ENCODE measurements around the gene NAIF1.
"Not testable (repeated sequence)": the region's sequence is repeated elsewhere in the genome, so short reads cannot be mapped to it uniquely, and the experiment has no call there.

The NAIF1 gene

GRCh38 chr9:128048663-128049062 is 18.5 kb downstream of the NAIF1 start:
- H3K36me3 Mint-ChIP-seq (ENCODE audit: low read depth): no peaks in the 10 kb centered on the region
- peak overlapping the region in 2 of 3 experiments; percentile 16 to 20 for H3K27ac Mint-ChIP-seq
- TF ChIP-seq CTCF (IDR thresholded peaks at IDR 0.05; ENCODE audit: unreplicated experiment in 3 of 3): no peak
- H3K4me3 Mint-ChIP-seq: no peak overlapping the region
- no peaks in the 10 kb centered on the region for H3K9me3 Mint-ChIP-seq
- peaks cover 33% of the 10 kb centered on the region for H3K4me1 Mint-ChIP-seq
- no peaks in the 10 kb centered on the region for H3K27me3 Mint-ChIP-seq (ENCODE audit: low read depth)

GRCh38 chr9:128047231-128047630 is 19.9 kb downstream of the NAIF1 start:
- Mint-ChIP-seq H3K36me3 (ENCODE audit: low read depth) (no peaks in the 10 kb centered on the region), H3K27ac (peak overlapping the region; percentile 75 to 94 (median 85)), H3K4me3 (no peak overlapping the region), H3K27me3 (ENCODE audit: low read depth) (no peaks in the 10 kb centered on the region), H3K9me3 (no peaks in the 10 kb centered on the region), H3K4me1 (peaks cover 38% of the 10 kb centered on the region)
- no peak for TF ChIP-seq CTCF (IDR thresholded peaks at IDR 0.05; ENCODE audit: unreplicated experiment in 3 of 3)

GRCh38 chr9:128045831-128046230 is 21.3 kb downstream of the NAIF1 start:
- Mint-ChIP-seq H3K27ac (peak overlapping the region; percentile 75 to 94 (median 85)), H3K27me3 (ENCODE audit: low read depth) (no peaks in the 10 kb centered on the region), H3K36me3 (ENCODE audit: low read depth) (no peaks in the 10 kb centered on the region), H3K9me3 (no peaks in the 10 kb centered on the region), H3K4me1 (peaks cover 43% of the 10 kb centered on the region), H3K4me3 (no peak overlapping the region)
- no peak for TF ChIP-seq CTCF (IDR thresholded peaks at IDR 0.05; ENCODE audit: unreplicated experiment in 3 of 3)

- not testable (repeated sequence) for H3K36me3 Mint-ChIP-seq (ENCODE audit: low read depth); H3K4me3 Mint-ChIP-seq; H3K27ac Mint-ChIP-seq; H3K27me3 Mint-ChIP-seq (ENCODE audit: low read depth); H3K9me3 Mint-ChIP-seq
- peaks cover 43% of the 10 kb centered on the region for H3K4me1 Mint-ChIP-seq
These were observed 21.7 kb downstream of the NAIF1 start for GRCh38 chr9:128045409-128045808.

- peaks cover 31% of the 10 kb centered on the region for H3K4me1 Mint-ChIP-seq
- H3K36me3 Mint-ChIP-seq (ENCODE audit: low read depth): no peaks in the 10 kb centered on the region
- no peak for TF ChIP-seq CTCF (IDR thresholded peaks at IDR 0.05; ENCODE audit: unreplicated experiment in 3 of 3)
- H3K27me3 Mint-ChIP-seq (ENCODE audit: low read depth): peaks cover 9% of the 10 kb centered on the region
- H3K4me3 Mint-ChIP-seq: no peak overlapping the region
- H3K27ac Mint-ChIP-seq: peak overlapping the region; percentile 43 to 96 (median 68)
- H3K9me3 Mint-ChIP-seq: no peaks in the 10 kb centered on the region
These were observed 23.7 kb downstream of the NAIF1 start for GRCh38 chr9:128043467-128043868.

- Mint-ChIP-seq H3K36me3 (ENCODE audit: low read depth) (no peaks in the 10 kb centered on the region), H3K27ac (peak overlapping the region in 2 of 3 experiments; percentile 48 to 62)
These were observed 25.1 kb downstream of the NAIF1 start for GRCh38 chr9:128042043-128042442.

GRCh38 chr9:128040783-128041182 is 26.3 kb downstream of the NAIF1 start:
- H3K9me3 Mint-ChIP-seq; H3K36me3 Mint-ChIP-seq (ENCODE audit: low read depth); H3K27ac Mint-ChIP-seq; H3K4me3 Mint-ChIP-seq: not testable (repeated sequence)
- H3K27me3 Mint-ChIP-seq (ENCODE audit: low read depth): peaks cover 11% of the 10 kb centered on the region
- H3K4me1 Mint-ChIP-seq: peaks cover 14% of the 10 kb centered on the region

More at GRCh38 chr9:128042043-128042442, 25.1 kb downstream of the NAIF1 start:
- Mint-ChIP-seq H3K27me3 (ENCODE audit: low read depth) (peaks cover 11% of the 10 kb centered on the region), H3K4me1 (peaks cover 27% of the 10 kb centered on the region), H3K9me3 (no peaks in the 10 kb centered on the region), H3K4me3 (no peak overlapping the region)
- TF ChIP-seq CTCF (IDR thresholded peaks at IDR 0.05; ENCODE audit: unreplicated experiment in 3 of 3): no peak

- not testable (repeated sequence) for H3K9me3 Mint-ChIP-seq; H3K4me1 Mint-ChIP-seq; H3K4me3 Mint-ChIP-seq; H3K27ac Mint-ChIP-seq; H3K36me3 Mint-ChIP-seq (ENCODE audit: low read depth)
- peaks cover 11% of the 10 kb centered on the region for H3K27me3 Mint-ChIP-seq (ENCODE audit: low read depth)
These were observed 30.6 kb downstream of the NAIF1 start for GRCh38 chr9:128036522-128036921.
